Bronchial epithelial cell (primary cell): ENCODE results near the gene C20orf173. TPM values are rescaled to one million over a fixed set of nuclear protein-coding genes. Genes with fewer than 3 reads are reported as not detected.

Experiments used
- DNase-seq: peaks from one replicate; pipeline ENCODE4 v3.0.0-alpha.2; 2010; ENCODE audit warnings: low read depth
- FAIRE-seq: peaks from 2 replicates; lab custom pipeline; 2011; peaks lifted over from hg19 to GRCh38; lab: Jason Lieb, UNC
- H3K27me3 ChIP-seq: 2 replicates; pipeline ENCODE4 v1.5.1; 2011; ENCODE audit warnings: low read length; ENCODE audit not compliant: control insufficient read depth, insufficient read depth
- H3K36me3 ChIP-seq: 2 replicates; pipeline ENCODE4 v1.5.1; 2011; ENCODE audit warnings: low read length; ENCODE audit not compliant: control insufficient read depth, insufficient read depth
- H3K4me3 ChIP-seq: 2 replicates; pipeline ENCODE4 v1.5.1; 2011; ENCODE audit warnings: mild to moderate bottlenecking, low read depth, low read length, control low read depth
- CTCF ChIP-seq: IDR thresholded peaks from 2 replicates; pipeline ENCODE4 v1.5.1; 2011; ENCODE audit warnings: mild to moderate bottlenecking, moderate library complexity, low read length, control low read depth, inconsistent platforms; ENCODE audit not compliant: insufficient read depth, severe bottlenecking
- total RNA-seq: library from RNA; depleted of rRNA; stranded (reverse); fragments of >200 nt; gene quantifications from 2 replicates; pipeline ENCODE4 v1.2.1, GENCODE V29; 2014

The C20orf173 gene
- total RNA-seq, 1 donor from 2014 or later = not detected

- TF ChIP-seq CTCF = no peak
- DNase-seq (no peak), FAIRE-seq (no peak)
- H3K36me3 ChIP-seq = peaks cover 27% of the 10 kb centered on the region
- no peaks in the 10 kb centered on the region for H3K27me3 ChIP-seq
- H3K4me3 ChIP-seq = no peak overlapping the region
Observed at GRCh38 chr20:35478804-35479472, 50.5 kb downstream of the C20orf173 start.

Other genes starting within 250 kb of the C20orf173 start
- 226 and 370 TPM in 2 replicates for gene EIF6, start 244.9 kb downstream of the C20orf173 start, total RNA-seq
- 0.26 and 0.64 TPM in 2 replicates for gene FAM83C, start 237.2 kb downstream of the C20orf173 start, total RNA-seq
- gene UQCC1, start 117.7 kb downstream of the C20orf173 start, total RNA-seq = 20.8 and 24.7 TPM in 2 replicates
- under 0.01 TPM in 2 replicates for gene GDF5, start 91.4 kb downstream of the C20orf173 start, total RNA-seq
- 15.0 and 21.9 TPM in 2 replicates for gene CEP250, start 74.1 kb downstream of the C20orf173 start, total RNA-seq
- 354 and 460 TPM in 2 replicates for gene ERGIC3, start 12.4 kb upstream of the C20orf173 start, total RNA-seq
- 6.1 and 9.9 TPM in 2 replicates for gene SPAG4, start 86.2 kb upstream of the C20orf173 start, total RNA-seq
- gene CPNE1, start 135.2 kb upstream of the C20orf173 start, total RNA-seq = 76.3 and 85.5 TPM in 2 replicates
- 40.0 and 51.2 TPM in 2 replicates for gene RBM12, start 135.2 kb upstream of the C20orf173 start, total RNA-seq
- 14.1 and 15.5 TPM in 2 replicates for gene NFS1, start 169.7 kb upstream of the C20orf173 start, total RNA-seq
- gene ROMO1, start 169.8 kb upstream of the C20orf173 start, total RNA-seq = 165 and 270 TPM in 2 replicates
- gene RBM39, start 212.6 kb upstream of the C20orf173 start, total RNA-seq = 322 and 335 TPM in 2 replicates
- gene PHF20, start 242.4 kb upstream of the C20orf173 start, total RNA-seq = 22.8 and 24.0 TPM in 2 replicates